Fibroblast of skin of right biceps (primary cell): ENCODE data around the gene EIF3L.

Experiments used
- DNase-seq: peaks from one replicate; pipeline ENCODE4 v3.0.0-alpha.2; 2013

The EIF3L gene

GRCh38 chr22:37930270-37930951 is 81.2 kb downstream of the EIF3L start:
- DNase-seq: no peak

GRCh38 chr22:37930952-37931440 is 81.8 kb downstream of the EIF3L start:
- no peak for DNase-seq

DNA sequence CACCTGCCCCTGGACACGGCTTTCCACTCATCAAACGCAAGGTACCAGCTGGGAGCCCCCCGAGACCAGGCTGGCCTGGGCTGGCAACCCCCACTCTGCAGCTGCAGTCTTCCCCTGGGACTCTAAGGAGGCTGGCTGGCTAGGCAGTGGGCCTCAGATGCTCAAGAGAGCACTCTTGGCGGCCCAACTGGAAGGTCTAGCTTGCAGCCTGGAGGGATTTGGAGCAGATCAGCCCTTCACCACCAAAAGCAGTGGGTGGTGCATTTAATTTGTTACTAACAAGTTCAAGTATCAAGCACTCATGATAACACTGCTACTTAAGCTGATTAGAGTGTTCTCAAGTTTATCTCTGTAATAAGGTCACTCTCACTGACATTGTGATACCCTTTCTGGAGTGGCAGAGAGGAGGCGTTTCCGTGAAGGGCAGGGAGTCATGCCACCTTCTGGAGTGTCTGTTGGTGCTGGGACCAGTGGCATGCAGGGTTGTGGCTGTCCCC is 82.7 kb downstream of the EIF3L start:
- no peak for DNase-seq

DNA sequence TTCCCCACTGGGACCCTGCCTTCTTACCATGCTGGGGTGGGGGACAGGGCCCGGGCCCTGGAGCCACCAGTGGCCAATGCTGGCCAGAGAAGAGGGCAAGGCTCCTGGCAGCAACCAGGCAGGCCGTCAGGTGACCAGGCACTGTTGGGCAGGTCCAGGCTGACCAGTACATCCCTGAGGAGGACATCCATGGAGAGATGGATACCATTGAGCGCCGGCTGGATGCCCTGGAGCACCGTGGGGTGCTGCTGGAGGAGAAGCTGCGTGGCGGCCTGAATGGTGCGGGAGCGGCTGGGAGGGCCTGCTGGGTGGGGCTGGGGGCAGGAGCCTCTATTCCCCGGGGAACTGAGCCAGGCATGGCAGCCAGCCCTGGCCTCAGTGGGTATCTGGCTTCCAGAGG is 83.2 kb downstream of the EIF3L start:
- no peak for DNase-seq

DNA sequence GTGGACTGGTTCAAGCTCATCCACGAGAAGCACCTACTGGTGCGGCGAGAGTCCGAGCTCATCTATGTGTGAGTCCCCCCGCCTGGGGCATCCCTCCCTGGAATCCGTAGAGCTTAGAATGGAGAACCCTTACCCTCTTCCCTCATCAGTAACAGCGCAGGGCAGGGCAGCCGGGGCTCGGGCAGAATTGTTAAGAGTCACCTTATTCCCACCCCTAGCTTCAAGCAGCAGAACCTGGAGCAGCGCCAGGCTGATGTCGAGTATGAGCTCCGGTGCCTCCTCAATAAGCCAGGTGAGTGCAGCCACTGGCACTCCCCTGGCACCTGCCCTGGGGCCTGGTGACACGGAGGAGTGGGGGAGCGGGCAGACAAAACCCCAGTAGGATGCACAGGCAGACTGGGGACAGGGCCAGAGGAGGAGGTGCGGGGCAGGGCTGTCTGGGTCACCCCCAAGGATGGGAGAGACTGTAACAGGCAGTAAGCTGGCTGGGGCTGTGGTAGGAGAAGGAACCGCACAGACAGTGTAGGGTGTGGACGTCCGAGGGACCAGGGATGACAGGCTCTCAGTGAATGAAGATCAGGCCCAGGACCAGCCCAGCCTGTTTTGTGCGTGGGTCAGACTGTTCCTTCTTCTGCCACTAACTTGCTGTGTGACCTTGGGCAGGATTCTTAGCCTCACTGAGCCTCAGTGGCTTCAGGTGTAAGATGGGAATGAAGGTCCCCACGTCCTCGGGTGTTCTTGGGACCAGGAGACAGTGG is 83.8 kb downstream of the EIF3L start:
- DNase-seq: no peak

GRCh38 chr22:37933711-37934376 is 84.6 kb downstream of the EIF3L start:
- peak; percentile 95 for DNase-seq
